ENCODE measurements around the gene PAN2. TPM values are rescaled to one million over a fixed set of nuclear protein-coding genes. Genes with fewer than 3 reads are reported as not detected.
A peak's percentile ranks its signal among the peaks of the same experiment; 100 is the strongest.

Gene PAN2
- total RNA-seq, 4 donors from 2014 or later, result 10.2 to 35.9 (median 14.9) TPM

- intact Hi-C loops (cut with DNase I), result no loop called here
- Histone ChIP-seq H3K9me3 (no peaks in the 10 kb centered on the region), H3K4me1 (peaks cover 0 to 18% (median 10%) of the 10 kb centered on the region in 3 donors), H3K36me3 (peaks cover 13 to 70% (median 41%) of the 10 kb centered on the region in 3 donors), H3K27ac (peak overlapping the region in 2 of 4 donors; percentile 2 to 9), H3K27me3 (no peaks in the 10 kb centered on the region), H3K4me3 (no peak overlapping the region)
- TF ChIP-seq CTCF (IDR thresholded peaks at IDR 0.05) (peak in 3 of 6 experiments; percentile 6 to 18 (median 7)), POLR2A (IDR thresholded peaks at IDR 0.05) (no peak)
- WGBS, 2 donors, result 0 to 38% methylated on average over 1 of the region's 1 CpG
- no peak for DNase-seq
Measured at GRCh38 chr12:56271031-56271430, 62.8 kb downstream of the PAN2 start.

GRCh38 chr12:56267443-56268071, 66.2 kb downstream of the PAN2 start:
- peaks cover 0 to 24% (median 14%) of the 10 kb centered on the region in 3 donors for H3K4me1 ChIP-seq
- no peaks in the 10 kb centered on the region for H3K27me3 ChIP-seq
- peak overlapping the region; percentile 85 to 99 (median 96) for H3K27ac ChIP-seq
- H3K36me3 ChIP-seq, result peaks cover 0 to 36% (median 8%) of the 10 kb centered on the region in 3 donors
- no peaks in the 10 kb centered on the region for H3K9me3 ChIP-seq
- TF ChIP-seq POLR2A (IDR thresholded peaks at IDR 0.05), result no peak
- no peak for TF ChIP-seq CTCF (IDR thresholded peaks at IDR 0.05)
- WGBS, 2 donors, result 32 to 41% methylated on average over 15 to 19 of the region's 21 CpGs
- no peak for DNase-seq
- H3K4me3 ChIP-seq, result peak overlapping the region; percentile 63 to 93 (median 79)
- intact Hi-C loops (cut with DNase I), result no loop called here

GRCh38 chr12:56266693-56267442, 66.9 kb downstream of the PAN2 start, which contains the start of gene COQ10A:
Gene COQ10A, plus strand, starts transcription at chr12:56266942. Its CDS starts 177 bp downstream, at chr12:56267119.
- Histone ChIP-seq H3K36me3 (peaks cover 0 to 29% (median 2%) of the 10 kb centered on the region in 3 donors), H3K4me1 (peaks cover 0 to 25% (median 14%) of the 10 kb centered on the region in 3 donors), H3K9me3 (no peaks in the 10 kb centered on the region), H3K27ac (peak within 1 kb of the TSS; percentile 85 to 99 (median 96)), H3K4me3 (peak within 1 kb of the TSS; percentile 63 to 93 (median 79)), H3K27me3 (no peaks in the 10 kb centered on the region)
- intact Hi-C loops (cut with DNase I), result no loop called here
- TF ChIP-seq POLR2A (IDR thresholded peaks at IDR 0.05) (peak in 2 of 4 donors; percentile 86 to 89), CTCF (IDR thresholded peaks at IDR 0.05) (peak; percentile 37 to 77 (median 74))
- DNase-seq, result peak; percentile 45
- 0% methylated on average over 11 to 16 of the region's 68 CpGs for WGBS, 2 donors

Small RNAs within 50 kb of the gene (small RNA-seq; reads per million reads assigned to genes)
- 0 reads per million in 4 donors for gene RNU7-40P

Other genes with a start within 250 kb of the PAN2 start
- 100 to 1,000 TPM in 3 of 4 donors, 10 to 100 TPM in 1; 89.3 to 206 (median 176) TPM for gene PA2G4, start 229.4 kb downstream of the PAN2 start, total RNA-seq
- 1,000 to 10,000 TPM in 3 of 4 donors, 100 to 1,000 TPM in 1; 966 to 4,641 (median 3,066) TPM for gene RPL41, start 217.4 kb downstream of the PAN2 start, total RNA-seq
- gene ZC3H10, start 215.7 kb downstream of the PAN2 start, total RNA-seq, result 1 to 10 TPM; 1.5 to 3.8 (median 2.3) TPM
- 10 to 100 TPM; 42.6 to 70.8 (median 62.5) TPM for gene ESYT1, start 205.7 kb downstream of the PAN2 start, total RNA-seq
- gene MYL6B, start 181.4 kb downstream of the PAN2 start, total RNA-seq, result 10 to 100 TPM; 26.3 to 51.0 (median 37.8) TPM
- 1,000 to 10,000 TPM; 1,011 to 2,279 (median 1,490) TPM for gene MYL6, start 175.6 kb downstream of the PAN2 start, total RNA-seq
- gene SMARCC2, start 144.5 kb downstream of the PAN2 start, total RNA-seq, result 10 to 100 TPM; 31.7 to 64.9 (median 46.1) TPM
- gene RNF41, start 112.1 kb downstream of the PAN2 start, total RNA-seq, result 10 to 100 TPM; 21.1 to 42.5 (median 28.6) TPM
- gene NABP2, start 109.7 kb downstream of the PAN2 start, total RNA-seq, result 10 to 100 TPM; 17.2 to 31.0 (median 21.6) TPM
- gene SLC39A5, start 103.9 kb downstream of the PAN2 start, total RNA-seq, result 1 to 10 TPM in 1 of 4 donors, not detected in 3; 1.1 TPM
- gene ANKRD52, start 75.6 kb downstream of the PAN2 start, total RNA-seq, result 10 to 100 TPM in 3 of 4 donors, 1 to 10 TPM in 1; 9.2 to 15.8 (median 13.9) TPM
- 1 to 10 TPM; 1.6 to 9.5 (median 4.1) TPM for gene COQ10A, start 67.1 kb downstream of the PAN2 start, total RNA-seq
- gene CS, start 33.7 kb downstream of the PAN2 start, total RNA-seq, result 100 to 1,000 TPM; 126 to 175 (median 133) TPM
- 10 to 100 TPM; 37.2 to 66.6 (median 55.3) TPM for gene CNPY2, start 18.0 kb downstream of the PAN2 start, total RNA-seq
- gene IL23A, start 4.9 kb upstream of the PAN2 start, total RNA-seq, result 10 to 100 TPM in 1 of 4 donors, 1 to 10 TPM in 2, not detected in 1; 2.6 to 28.6 (median 2.8) TPM
- 10 to 100 TPM; 54.3 to 83.7 (median 62.4) TPM for gene STAT2, start 26.1 kb upstream of the PAN2 start, total RNA-seq
- not detected for gene APOF, start 28.9 kb upstream of the PAN2 start, total RNA-seq
- 10 to 100 TPM in 2 of 4 donors, 1 to 10 TPM in 2; 6.9 to 16.4 (median 11.4) TPM for gene TIMELESS, start 115.4 kb upstream of the PAN2 start, total RNA-seq
- gene MIP, start 120.7 kb upstream of the PAN2 start, total RNA-seq, result under 1 TPM in 1 of 4 donors, not detected in 3; 0.09 TPM
- 1 to 10 TPM; 2.3 to 3.6 (median 2.9) TPM for gene SPRYD4, start 134.6 kb upstream of the PAN2 start, total RNA-seq
- 10 to 100 TPM in 1 of 4 donors, 1 to 10 TPM in 3; 4.9 to 10.5 (median 7.8) TPM for gene GLS2, start 154.2 kb upstream of the PAN2 start, total RNA-seq
- 10 to 100 TPM in 1 of 4 donors, 1 to 10 TPM in 3; 4.0 to 16.8 (median 6.8) TPM for gene RBMS2, start 187.8 kb upstream of the PAN2 start, total RNA-seq